ENCODE results near the gene HOXA9. TPM values are rescaled to one million over a fixed set of nuclear protein-coding genes. Genes with fewer than 3 reads are reported as not detected.

HOXA9 gene
- total and polyA plus RNA-seq, 2 of the 8 experiments (the other 6 are each of a cell fraction or from before 2014, with no cell fraction given) = not detected

GRCh38 chr7:27185854-27186667, 20.7 kb upstream of the HOXA9 start:
- Histone ChIP-seq H4K91ac (replicated peaks; ENCODE audit: insufficient read length, low read length) (no peak overlapping the region), H3K36me3 (ENCODE audit: control insufficient read depth in 2 of 4, insufficient read depth in 4 of 4, low read length in 3 of 4) (peaks cover 0 to 7% (median 0%) of the 10 kb centered on the region in 4 experiments; a peak in 1 of 8 replicates), H2BK20ac (ENCODE audit: low read length) (no peak overlapping the region), H2BK120ac (replicated peaks; ENCODE audit: low read depth, low read length) (no peak overlapping the region), H3K4me3 (ENCODE audit: extremely low read depth in 1 of 4, insufficient read depth in 2 of 4, low read depth in 3 of 4, low read length in 4 of 4) (no peak overlapping the region), H2BK5ac (ENCODE audit: low read depth, low read length) (no peak overlapping the region), H3K14ac (ENCODE audit: insufficient read length) (no peak overlapping the region), H3K56ac (replicated peaks; ENCODE audit: insufficient read length, low read depth, low read length) (no peak overlapping the region), H3K18ac (ENCODE audit: extremely low read depth, low read length) (0 out of 2 replicates have a peak overlapping the region, but pooled peaks have one; percentile 38), H4K5ac (ENCODE audit: insufficient read length, low read depth, low read length) (no peak overlapping the region), H2BK15ac (ENCODE audit: low read length) (0 out of 2 replicates have a peak overlapping the region, but pooled peaks have one; percentile 81), H3K27me3 (replicated peaks in 1 of 4; ENCODE audit: control insufficient read depth in 3 of 4, extremely low read depth in 1 of 4, insufficient read depth in 3 of 4, low read length in 3 of 4) (peaks cover 97 to 100% (median 99%) of the 10 kb centered on the region in 4 experiments), H2AK5ac (ENCODE audit: low read depth, low read length) (peak overlapping the region; percentile 78; the same call in 1 of the 2 replicates), H3K23ac (ENCODE audit: insufficient read length) (no peak overlapping the region), H3K9ac (replicated peaks in 1 of 4; ENCODE audit: extremely low read depth in 1 of 4, low read depth in 3 of 4, low read length in 3 of 4) (no peak overlapping the region), H3K79me1 (ENCODE audit: low read depth, low read length) (no peaks in the 10 kb centered on the region), H3K27ac (ENCODE audit: low read depth, low read length) (no peak overlapping the region), H3K4me1 (replicated peaks in 1 of 4; ENCODE audit: control insufficient read depth in 3 of 4, insufficient read depth in 4 of 4, low read length in 3 of 4) (peaks cover 0 to 27% (median 16%) of the 10 kb centered on the region in 4 experiments; a peak in 6 of 7 replicates), H3K23me2 (ENCODE audit: low read depth, low read length) (no peaks in the 10 kb centered on the region), H4K20me1 (replicated peaks in 1 of 2; ENCODE audit: control insufficient read depth in 1 of 2, insufficient read depth in 2 of 2, low read length in 2 of 2) (peaks cover 37 to 61% of the 10 kb centered on the region in 2 experiments), H2BK12ac (ENCODE audit: low read depth, low read length) (peak overlapping the region; percentile 75), H4K8ac (ENCODE audit: extremely low read depth, insufficient read depth, low read length) (peak overlapping the region; percentile 41; the same call in 1 of the 2 replicates), H3K9me3 (ENCODE audit: insufficient read depth in 2 of 2, low read depth in 1 of 2, low read length in 1 of 2) (no peaks in the 10 kb centered on the region; a peak in 1 of 4 replicates), H3K4ac (replicated peaks; ENCODE audit: insufficient read length, low read depth, low read length) (no peak overlapping the region), H3K4me2 (ENCODE audit: insufficient read depth in 1 of 2, low read depth in 2 of 2, low read length in 2 of 2) (peak overlapping the region; percentile 33 to 38; a peak in 2 of 4 replicates), H3K79me2 (ENCODE audit: control insufficient read depth in 1 of 2, insufficient read depth in 2 of 2, low read length in 2 of 2) (no peaks in the 10 kb centered on the region), H2AFZ (ENCODE audit: low read length) (no peak overlapping the region)
- CTCF ChIA-PET (ENCODE audit: partially characterized antibody) = interaction anchor here (0.8 to 9.1 kb wide), 17 partner anchors 8 to 90 kb away, joined by 3 to 64 read pairs (median 4); partner anchors contain the start of genes EVX1, HOXA1 and HOXA5
- DNase-seq (ENCODE audit: low read depth in 1 of 2, low spot score in 2 of 2) = peak in 1 of 2 experiments; percentile 58
- POLR2A ChIA-PET (ENCODE audit: partially characterized antibody) = interaction anchor here (0.7 kb wide), 1 partner anchor 25 kb away, joined by 3 read pairs; no protein-coding TSS in a partner anchor
- WGBS, 2 experiments (ENCODE audit: extremely low coverage in 1 of 2, insufficient coverage in 1 of 2, insufficient read length in 1 of 2, insufficient replicate concordance in 2 of 2, low coverage in 1 of 2, low lambda C conversion rate in 2 of 2, missing lambda C conversion rate in 1 of 2) = 10% methylated on average over 24 of the region's 24 CpGs; no CpG with 5 or more reads in 1 of the 2 experiments
- no peak for FAIRE-seq
- TF ChIP-seq SUZ12 (IDR thresholded peaks at IDR 0.05; ENCODE audit: low read length) = peak; percentile 95
- no peak for TF ChIP-seq SIN3A (conservative IDR thresholded peaks at IDR 0.05 in 1 of 2, IDR thresholded peaks at IDR 0.05 in 1 of 2; ENCODE audit: low read depth in 1 of 2, low read length in 2 of 2)
- peak; percentile 17; the same call in 1 of the 2 replicates for TF ChIP-seq SP1 (IDR thresholded peaks at IDR 0.05; ENCODE audit: low read depth, low read length)
- no peak for TF ChIP-seq BCL11A (IDR thresholded peaks at IDR 0.05; ENCODE audit: low read depth in 2 of 2, low read length in 2 of 2)
- no peak for TF ChIP-seq HDAC6 (IDR thresholded peaks at IDR 0.05; ENCODE audit: low read depth, low read length)
- peak; percentile 90 for TF ChIP-seq RNF2 (IDR thresholded peaks at IDR 0.05; ENCODE audit: borderline replicate concordance, low read depth, low read length, missing control alignments, poor library complexity, severe bottlenecking)
- peak; percentile 47 for TF ChIP-seq CTBP2 (IDR thresholded peaks at IDR 0.05; ENCODE audit: borderline replicate concordance, insufficient read depth, insufficient read length, low read length)
- TF ChIP-seq CBX8 (IDR thresholded peaks at IDR 0.05; ENCODE audit: borderline replicate concordance, low read depth, low read length) = peak; percentile 88; the same call in 1 of the 2 replicates
- TF ChIP-seq GABPA (IDR thresholded peaks at IDR 0.05; ENCODE audit: borderline replicate concordance, insufficient read depth, low read length) = 0 out of 2 replicates have a peak, but pooled peaks have one; percentile 32
- no peak for TF ChIP-seq CREB1 (IDR thresholded peaks at IDR 0.05)

Data from H1 (cell line).